WTC11 (cell line): Measurements from ENCODE around the gene TFG. TPM values are rescaled to one million over a fixed set of nuclear protein-coding genes. Genes with fewer than 3 reads are reported as not detected.

Source experiments
- ATAC-seq: fragments of 200-7000 bp; cut with Tn5 transposase; 2 replicates; pipeline ENCODE4 v1.10.0; 2021; ENCODE audit warnings: mild to moderate bottlenecking, moderate library complexity
- CTCF ChIA-PET: fragments of 300-600 bp; sonication (Branson Sonifier 250); formaldehyde crosslinking; loops from one replicate; lab custom pipeline; 2021; ENCODE audit warnings: antibody characterized with exemption; lab: Charles Lee
- POLR2A ChIA-PET: fragments of 350-600 bp; sonication (Branson Sonifier 250); formaldehyde crosslinking; loops from one replicate; lab custom pipeline; 2021; ENCODE audit warnings: antibody characterized with exemption; lab: Charles Lee
- DNase-seq: peaks from one replicate; pipeline ENCODE4 v3.0.0; 2021; ENCODE audit warnings: low spot score
- H3K27ac Mint-ChIP-seq: 2 replicates; pipeline ENCODE4 v1.8.0; 2021; ENCODE audit warnings: mixed read lengths
- H3K27me3 Mint-ChIP-seq: 2 replicates; pipeline ENCODE4 v1.8.0; 2021; ENCODE audit warnings: low read depth, mild to moderate bottlenecking, moderate library complexity, mixed read lengths
- H3K36me3 Mint-ChIP-seq: 2 replicates; pipeline ENCODE4 v1.8.0; 2021; ENCODE audit warnings: mixed read lengths
- H3K4me1 Mint-ChIP-seq: 2 replicates; pipeline ENCODE4 v1.8.0; 2022; ENCODE audit warnings: mixed read lengths
- H3K4me3 Mint-ChIP-seq: 2 replicates; pipeline ENCODE4 v1.8.0; 2021; ENCODE audit warnings: mild to moderate bottlenecking, moderate library complexity, mixed read lengths
- H3K9me3 Mint-ChIP-seq: 2 replicates; pipeline ENCODE4 v1.8.0; 2021; ENCODE audit warnings: mixed read lengths
- CREM ChIP-seq: sonication (generic); formaldehyde crosslinking; IDR thresholded peaks from 2 replicates; pipeline ENCODE4 v1.8.1; 2022; ENCODE audit warnings: mild to moderate bottlenecking, missing genetic modification reagents, moderate library complexity
- E2F1 ChIP-seq: sonication (generic); formaldehyde crosslinking; IDR thresholded peaks from 2 replicates; pipeline ENCODE4 v1.8.0; 2022; ENCODE audit warnings: mild to moderate bottlenecking, missing genetic modification reagents
- EMX1 ChIP-seq: fragments of 250-450 bp; sonication (Bioruptor Pico); IDR thresholded peaks from 2 replicates; pipeline ENCODE4 v1.8.0; 2021; ENCODE audit warnings: mild to moderate bottlenecking
- ERG ChIP-seq: fragments of 250-450 bp; sonication (Bioruptor Pico); IDR thresholded peaks from 2 replicates; pipeline ENCODE4 v1.8.0; 2021; ENCODE audit warnings: mild to moderate bottlenecking
- FOXK1 ChIP-seq: sonication (generic); formaldehyde crosslinking; IDR thresholded peaks from 2 replicates; pipeline ENCODE4 v1.8.0; 2022; ENCODE audit warnings: mild to moderate bottlenecking, moderate library complexity, missing genetic modification reagents
- FOXP4 ChIP-seq: sonication (generic); formaldehyde crosslinking; IDR thresholded peaks from 2 replicates; pipeline ENCODE4 v1.8.0; 2022; ENCODE audit warnings: mild to moderate bottlenecking, missing genetic modification reagents
- GTF2I ChIP-seq: fragments of 250-450 bp; sonication (Bioruptor Pico); conservative IDR thresholded peaks from 2 replicates; pipeline ENCODE4 v1.4.0; 2021; ENCODE audit warnings: mild to moderate bottlenecking
- JAZF1 ChIP-seq: fragments of 250-450 bp; sonication (Bioruptor Pico); IDR thresholded peaks from 2 replicates; pipeline ENCODE4 v1.9.0; 2021; ENCODE audit warnings: moderate library complexity, mild to moderate bottlenecking, inconsistent platforms
- MXD4 ChIP-seq: fragments of 250-450 bp; sonication (Bioruptor Pico); IDR thresholded peaks from 2 replicates; pipeline ENCODE4 v1.8.0; 2021; ENCODE audit warnings: mild to moderate bottlenecking, moderate library complexity, borderline replicate concordance
- PRDM15 ChIP-seq: sonication (generic); formaldehyde crosslinking; IDR thresholded peaks from 2 replicates; pipeline ENCODE4 v1.8.0; 2022; ENCODE audit warnings: missing genetic modification reagents
- PRRX2 ChIP-seq: fragments of 250-450 bp; sonication (Bioruptor Pico); IDR thresholded peaks from 2 replicates; pipeline ENCODE4 v1.8.0; 2021; ENCODE audit warnings: mild to moderate bottlenecking
- TEAD4 ChIP-seq: sonication (generic); formaldehyde crosslinking; IDR thresholded peaks from 2 replicates; pipeline ENCODE4 v1.8.0; 2022; ENCODE audit warnings: mild to moderate bottlenecking, missing genetic modification reagents
- ZBTB21 ChIP-seq: sonication (generic); formaldehyde crosslinking; IDR thresholded peaks from 2 replicates; pipeline ENCODE4 v1.8.1; 2023; ENCODE audit warnings: mild to moderate bottlenecking, missing genetic modification reagents, borderline replicate concordance
- ZNF281 ChIP-seq: sonication (generic); formaldehyde crosslinking; IDR thresholded peaks from 2 replicates; pipeline ENCODE4 v1.8.0; 2023; ENCODE audit warnings: mild to moderate bottlenecking, missing genetic modification reagents
- ZNF532 ChIP-seq: fragments of 250-450 bp; sonication (Bioruptor Pico); IDR thresholded peaks from 2 replicates; pipeline ENCODE4 v1.9.0; 2021; ENCODE audit warnings: mild to moderate bottlenecking, borderline replicate concordance
- ZNF671 ChIP-seq: fragments of 250-450 bp; sonication (Bioruptor Pico); IDR thresholded peaks from 2 replicates; pipeline ENCODE4 v1.8.0; 2021; ENCODE audit warnings: mild to moderate bottlenecking
- total RNA-seq: library from RNA; stranded (reverse); gene quantifications from 3 replicates; pipeline ENCODE4 v1.2.3, GENCODE V29; 2021

TFG gene
- total RNA-seq, 1 experiment from 2014 or later, result 64.9 TPM

- TF ChIP-seq ZNF532 (no peak), ERG (CRISPR knock-in tag) (no peak)
Observed at GRCh38 chr3:100776746-100777145, 67.5 kb downstream of the TFG start (continued).

GRCh38 chr3:100777271-100777670 lies 68.0 kb downstream of the TFG start:
- DNase-seq (no peak), ATAC-seq (no peak)
- H3K27me3 Mint-ChIP-seq, result no peaks in the 10 kb centered on the region; the same call in 1 of the 2 replicates
- peaks cover 4% of the 10 kb centered on the region; the same call in 1 of the 2 replicates for H3K4me1 Mint-ChIP-seq
- H3K27ac Mint-ChIP-seq, result no peak overlapping the region
- H3K4me3 Mint-ChIP-seq, result no peak overlapping the region
- H3K36me3 Mint-ChIP-seq, result 0 out of 2 replicates have a peak, but pooled peaks cover 3% of the 10 kb centered on the region
- ChIA-PET CTCF (interaction anchor here (0.5 to 2.1 kb wide), 17 partner anchors 9 to 1572 kb away, joined by 3 to 12 read pairs (median 4); no protein-coding TSS in a partner anchor), POLR2A (no interaction called here)
- peaks cover 5% of the 10 kb centered on the region; the same call in 1 of the 2 replicates for H3K9me3 Mint-ChIP-seq
- TF ChIP-seq JAZF1 (CRISPR knock-in tag), result no peak
- TF ChIP-seq ZNF281 (CRISPR knock-in tag), result no peak
- no peak for TF ChIP-seq FOXP4 (CRISPR knock-in tag)
- no peak for TF ChIP-seq PRRX2 (CRISPR knock-in tag)
- TF ChIP-seq GTF2I (CRISPR knock-in tag), result no peak
- no peak for TF ChIP-seq ZNF532
- no peak for TF ChIP-seq CREM
- TF ChIP-seq ZBTB21, result no peak
- TF ChIP-seq EMX1 (CRISPR knock-in tag), result no peak
- no peak for TF ChIP-seq E2F1 (CRISPR knock-in tag)
- TF ChIP-seq MXD4 (CRISPR knock-in tag), result no peak
- no peak for TF ChIP-seq PRDM15 (CRISPR knock-in tag)
- TF ChIP-seq ZNF671, result no peak
- no peak for TF ChIP-seq FOXK1 (CRISPR knock-in tag)
- no peak for TF ChIP-seq TEAD4
